ENCODE data around the gene TMEM245.

DNA sequence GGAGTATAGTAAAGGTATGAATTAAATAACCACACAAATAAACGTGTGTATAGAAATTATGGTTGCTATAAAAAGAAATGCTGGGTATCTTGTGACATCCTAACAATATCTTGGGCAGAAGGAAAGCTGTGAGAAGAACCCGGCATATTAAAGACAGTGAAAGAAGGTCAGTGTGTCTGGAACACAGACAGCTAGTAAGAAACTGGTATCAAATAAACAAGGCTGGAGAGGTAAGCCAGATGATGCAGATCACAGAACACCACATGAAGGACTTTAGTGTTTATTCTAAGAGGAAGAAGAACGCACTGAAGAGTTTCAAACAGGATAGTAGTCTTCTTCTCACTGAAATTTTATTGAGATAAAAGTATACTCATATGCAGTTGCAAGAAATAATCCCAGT, 24.4 kb downstream of the TMEM245 start:
- TF ChIP-seq, protein P1, sequence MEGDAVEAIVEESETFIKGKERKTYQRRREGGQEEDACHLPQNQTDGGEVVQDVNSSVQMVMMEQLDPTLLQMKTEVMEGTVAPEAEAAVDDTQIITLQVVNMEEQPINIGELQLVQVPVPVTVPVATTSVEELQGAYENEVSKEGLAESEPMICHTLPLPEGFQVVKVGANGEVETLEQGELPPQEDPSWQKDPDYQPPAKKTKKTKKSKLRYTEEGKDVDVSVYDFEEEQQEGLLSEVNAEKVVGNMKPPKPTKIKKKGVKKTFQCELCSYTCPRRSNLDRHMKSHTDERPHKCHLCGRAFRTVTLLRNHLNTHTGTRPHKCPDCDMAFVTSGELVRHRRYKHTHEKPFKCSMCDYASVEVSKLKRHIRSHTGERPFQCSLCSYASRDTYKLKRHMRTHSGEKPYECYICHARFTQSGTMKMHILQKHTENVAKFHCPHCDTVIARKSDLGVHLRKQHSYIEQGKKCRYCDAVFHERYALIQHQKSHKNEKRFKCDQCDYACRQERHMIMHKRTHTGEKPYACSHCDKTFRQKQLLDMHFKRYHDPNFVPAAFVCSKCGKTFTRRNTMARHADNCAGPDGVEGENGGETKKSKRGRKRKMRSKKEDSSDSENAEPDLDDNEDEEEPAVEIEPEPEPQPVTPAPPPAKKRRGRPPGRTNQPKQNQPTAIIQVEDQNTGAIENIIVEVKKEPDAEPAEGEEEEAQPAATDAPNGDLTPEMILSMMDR (IDR thresholded peaks at IDR 0.05; ENCODE audit: low read depth, low read length) = no peak
- TF ChIP-seq POLR2A (IDR thresholded peaks at IDR 0.05; ENCODE audit: extremely low read depth, insufficient read length) = no peak
